ENCODE data around the gene SEMA3G. TPM values are rescaled to one million over a fixed set of nuclear protein-coding genes. Genes with fewer than 3 reads are reported as not detected.

Gene SEMA3G
- total RNA-seq, 1 donor from 2014 or later: 9.2 TPM

DNA sequence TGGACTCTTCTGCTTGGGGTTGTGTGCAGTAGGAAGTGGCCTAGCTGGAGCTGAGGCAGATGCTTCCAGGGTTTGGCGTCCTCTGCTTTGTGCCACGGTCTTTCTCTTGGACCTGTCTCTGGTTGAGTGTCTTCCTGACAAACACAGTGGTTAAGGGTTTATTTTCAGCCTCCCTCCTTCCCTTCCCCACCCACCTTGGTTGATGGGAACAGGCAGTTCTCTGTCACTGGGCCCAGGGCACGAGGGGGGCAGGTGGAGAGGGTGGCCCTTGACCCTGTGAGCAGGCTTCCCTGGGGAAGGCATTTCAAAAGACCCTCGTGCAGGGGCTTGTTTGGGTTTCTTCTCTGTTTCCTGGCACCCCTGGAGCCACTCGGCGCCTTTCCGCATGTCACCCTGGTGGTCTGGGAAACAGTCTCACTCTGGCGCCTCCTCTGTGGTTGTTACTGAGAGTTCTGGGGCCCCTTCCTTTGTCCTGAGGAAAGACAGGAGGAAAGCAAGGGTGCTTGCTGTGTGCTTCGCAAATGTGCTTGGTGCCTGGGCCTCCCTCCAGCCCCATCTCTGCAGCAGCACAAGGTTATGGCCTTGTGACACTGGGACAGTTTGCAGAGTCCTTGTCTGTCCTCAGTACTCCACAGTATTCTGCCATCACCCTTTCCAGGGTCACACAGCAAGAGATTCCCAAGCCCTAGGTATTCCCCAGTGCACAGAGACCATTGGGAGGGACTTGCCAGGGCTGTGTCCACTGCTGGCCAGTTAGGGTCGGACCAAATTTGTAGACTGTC lies 40.0 kb upstream of the SEMA3G start:
- peaks cover 60% of the 10 kb centered on the region for H3K4me1 ChIP-seq
- no peak overlapping the region for H3K4me3 ChIP-seq
- no peak for DNase-seq
- TF ChIP-seq, protein P1, sequence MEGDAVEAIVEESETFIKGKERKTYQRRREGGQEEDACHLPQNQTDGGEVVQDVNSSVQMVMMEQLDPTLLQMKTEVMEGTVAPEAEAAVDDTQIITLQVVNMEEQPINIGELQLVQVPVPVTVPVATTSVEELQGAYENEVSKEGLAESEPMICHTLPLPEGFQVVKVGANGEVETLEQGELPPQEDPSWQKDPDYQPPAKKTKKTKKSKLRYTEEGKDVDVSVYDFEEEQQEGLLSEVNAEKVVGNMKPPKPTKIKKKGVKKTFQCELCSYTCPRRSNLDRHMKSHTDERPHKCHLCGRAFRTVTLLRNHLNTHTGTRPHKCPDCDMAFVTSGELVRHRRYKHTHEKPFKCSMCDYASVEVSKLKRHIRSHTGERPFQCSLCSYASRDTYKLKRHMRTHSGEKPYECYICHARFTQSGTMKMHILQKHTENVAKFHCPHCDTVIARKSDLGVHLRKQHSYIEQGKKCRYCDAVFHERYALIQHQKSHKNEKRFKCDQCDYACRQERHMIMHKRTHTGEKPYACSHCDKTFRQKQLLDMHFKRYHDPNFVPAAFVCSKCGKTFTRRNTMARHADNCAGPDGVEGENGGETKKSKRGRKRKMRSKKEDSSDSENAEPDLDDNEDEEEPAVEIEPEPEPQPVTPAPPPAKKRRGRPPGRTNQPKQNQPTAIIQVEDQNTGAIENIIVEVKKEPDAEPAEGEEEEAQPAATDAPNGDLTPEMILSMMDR (IDR thresholded peaks at IDR 0.05; ENCODE audit: borderline replicate concordance): no peak
- H3K9me3 ChIP-seq (replicated peaks): no peaks in the 10 kb centered on the region
- H3K27ac ChIP-seq (replicated peaks): peak overlapping the region; percentile 85
- H3K27me3 ChIP-seq (ENCODE audit: low read depth): no peaks in the 10 kb centered on the region
- intact Hi-C loops (cut with micrococcal nuclease): no loop called here
- peaks cover 76% of the 10 kb centered on the region for H3K36me3 ChIP-seq

DNA sequence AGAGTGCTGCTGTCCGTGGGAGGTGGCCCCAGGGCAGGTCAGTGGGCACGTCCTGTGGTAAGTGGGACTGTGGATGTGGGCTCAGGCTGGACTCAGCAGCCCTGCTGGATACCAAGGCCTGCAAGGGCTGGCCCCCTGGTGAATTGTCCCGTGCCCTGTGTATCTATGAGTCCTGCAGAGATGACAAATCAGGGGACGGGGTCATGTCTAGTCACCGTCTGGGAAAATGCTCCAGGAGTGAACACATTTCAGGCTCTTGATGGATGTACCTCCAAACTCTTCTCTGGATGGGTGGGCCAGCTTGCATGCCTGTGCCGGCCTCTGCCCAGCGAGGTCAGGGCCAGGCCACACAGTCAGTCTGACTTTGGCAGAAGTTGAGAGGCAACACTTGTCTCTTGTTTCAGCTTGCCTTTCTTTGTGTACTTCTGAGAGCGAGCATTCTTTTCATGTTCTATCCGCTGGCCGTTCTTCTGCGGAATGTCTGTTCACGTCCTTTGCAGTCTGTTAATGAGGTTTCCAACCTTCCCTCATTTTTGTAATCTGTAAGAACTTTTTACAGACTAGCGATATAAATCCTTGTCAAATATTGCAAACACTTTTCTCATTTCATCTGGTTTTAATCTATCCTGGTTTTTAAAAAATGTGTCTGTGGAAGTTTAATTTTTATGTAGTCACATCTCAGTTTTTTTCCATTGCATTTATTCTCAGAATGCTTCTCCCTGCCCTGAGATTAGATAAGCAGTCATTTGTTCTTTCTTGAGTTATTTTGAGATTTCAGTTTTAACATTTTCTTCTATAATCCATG lies 38.9 kb upstream of the SEMA3G start:
- Histone ChIP-seq H3K4me1 (peaks cover 49% of the 10 kb centered on the region), H3K36me3 (peaks cover 76% of the 10 kb centered on the region), H3K27me3 (ENCODE audit: low read depth) (no peaks in the 10 kb centered on the region), H3K4me3 (no peak overlapping the region), H3K9me3 (replicated peaks) (no peaks in the 10 kb centered on the region), H3K27ac (replicated peaks) (peak overlapping the region; percentile 85)
- TF ChIP-seq, protein P1 (IDR thresholded peaks at IDR 0.05; ENCODE audit: borderline replicate concordance): no peak
- intact Hi-C loops (cut with micrococcal nuclease): no loop called here
- no peak for DNase-seq

DNA sequence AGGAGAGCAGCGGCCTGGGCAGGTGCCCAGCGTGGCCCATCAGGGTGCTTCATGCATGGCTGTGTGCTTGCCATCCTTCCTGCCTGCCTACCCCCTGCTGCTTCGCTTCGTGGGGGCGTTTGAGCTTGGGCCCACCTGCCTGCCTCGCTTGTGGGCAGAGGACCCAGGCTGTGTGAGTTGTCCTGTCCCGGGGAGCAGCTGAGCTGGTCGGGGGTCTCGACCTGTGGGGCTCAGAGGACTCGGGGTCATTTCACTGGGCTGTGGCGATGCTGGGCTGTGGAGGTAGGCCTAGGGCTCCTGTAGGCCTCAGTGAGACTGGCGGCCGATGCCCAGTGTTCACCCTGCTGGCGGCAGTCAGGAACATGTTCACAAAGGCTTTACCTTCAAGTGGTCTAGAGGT lies 38.2 kb upstream of the SEMA3G start:
- H3K36me3 ChIP-seq: peaks cover 76% of the 10 kb centered on the region
- no peak overlapping the region for H3K4me3 ChIP-seq
- DNase-seq: no peak
- intact Hi-C loops (cut with micrococcal nuclease): no loop called here
- no peaks in the 10 kb centered on the region for H3K9me3 ChIP-seq (replicated peaks)
- peak overlapping the region; percentile 85 for H3K27ac ChIP-seq (replicated peaks)
- peaks cover 43% of the 10 kb centered on the region for H3K4me1 ChIP-seq
- TF ChIP-seq, protein P1 (IDR thresholded peaks at IDR 0.05; ENCODE audit: borderline replicate concordance): no peak
- no peaks in the 10 kb centered on the region for H3K27me3 ChIP-seq (ENCODE audit: low read depth)

DNA sequence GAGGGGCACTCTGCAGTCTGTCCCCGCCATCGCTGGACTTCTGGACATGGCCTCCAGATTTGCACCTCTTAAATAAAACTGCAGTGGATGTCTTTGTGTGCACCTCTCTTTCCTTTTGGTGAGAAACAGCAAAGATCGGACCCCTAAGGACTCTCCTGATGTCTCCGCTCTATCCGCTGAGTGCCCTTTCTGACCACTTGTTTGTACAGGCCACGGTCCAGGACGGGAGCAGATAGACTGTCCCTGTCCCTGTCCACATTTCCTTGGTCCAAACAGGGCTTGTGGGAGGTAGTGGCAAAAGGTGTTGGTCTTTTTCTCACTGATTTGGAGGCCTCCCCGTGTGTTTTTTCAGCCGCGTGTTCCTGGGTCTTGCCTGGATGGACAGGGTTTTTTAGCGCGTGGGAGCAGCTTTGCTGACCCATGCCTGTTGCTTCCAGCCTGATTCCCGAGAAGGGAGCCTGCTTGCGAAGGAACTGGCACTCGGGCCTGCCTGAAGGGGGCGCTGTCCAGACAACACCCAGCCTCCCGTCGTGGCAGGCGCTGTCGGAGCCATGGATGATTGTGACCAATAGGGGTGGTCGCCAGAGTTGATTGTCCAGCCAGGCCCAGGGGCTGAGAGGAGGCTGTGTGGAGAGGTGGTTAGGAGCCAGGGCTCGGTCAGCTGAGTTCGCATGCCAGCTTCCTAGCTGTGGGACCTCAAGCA lies 37.1 kb upstream of the SEMA3G start:
- intact Hi-C loops (cut with micrococcal nuclease): no loop called here
- peaks cover 76% of the 10 kb centered on the region for H3K36me3 ChIP-seq
- H3K9me3 ChIP-seq (replicated peaks): no peaks in the 10 kb centered on the region
- H3K4me3 ChIP-seq: no peak overlapping the region
- no peak overlapping the region for H3K27ac ChIP-seq (replicated peaks)
- no peaks in the 10 kb centered on the region for H3K27me3 ChIP-seq (ENCODE audit: low read depth)
- TF ChIP-seq, protein P1 (IDR thresholded peaks at IDR 0.05; ENCODE audit: borderline replicate concordance): peak; percentile 34
- H3K4me1 ChIP-seq: peaks cover 43% of the 10 kb centered on the region
- DNase-seq: no peak
